ENCODE measurements around the gene ANKZF1. TPM values are rescaled to one million over a fixed set of nuclear protein-coding genes. Genes with fewer than 3 reads are reported as not detected.
A peak's percentile ranks its signal among the peaks of the same experiment; 100 is the strongest.

ANKZF1 gene
- total and polyA plus RNA-seq, 12 donors: 12.7 to 44.7 (median 25.5) TPM

DNA sequence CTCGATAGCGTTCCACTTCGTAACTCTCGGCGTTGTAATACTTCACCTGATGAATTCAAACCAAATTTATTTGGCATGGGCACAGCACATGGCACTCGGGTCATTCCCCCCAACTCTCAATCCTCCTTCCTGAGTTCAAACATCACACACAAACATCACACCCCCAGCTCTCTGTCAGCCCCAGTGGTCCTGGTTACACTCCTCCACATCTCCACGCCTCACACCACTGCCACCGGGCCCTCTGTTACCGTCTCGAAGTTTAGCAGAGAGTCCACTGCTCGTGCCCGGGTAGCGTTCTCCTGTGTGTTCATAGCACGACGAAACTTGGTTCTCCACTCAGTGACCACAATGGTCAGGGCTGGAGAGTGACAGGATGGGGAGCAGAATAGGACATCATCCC is 15.5 kb upstream of the ANKZF1 start:
- ATAC-seq (no peak), DNase-seq (no peak)
- Histone ChIP-seq H3K4me1 (peaks cover 7 to 34% (median 23%) of the 10 kb centered on the region in 9 donors), H3K27me3 (no peaks in the 10 kb centered on the region), H3K4me3 (no peak overlapping the region), H3K36me3 (peaks cover 0 to 70% (median 15%) of the 10 kb centered on the region in 9 donors), H3K9me3 (no peaks in the 10 kb centered on the region), H3K27ac (no peak overlapping the region)
- intact Hi-C loops (cut with DNase I): no loop called here
- TF ChIP-seq, protein P1, sequence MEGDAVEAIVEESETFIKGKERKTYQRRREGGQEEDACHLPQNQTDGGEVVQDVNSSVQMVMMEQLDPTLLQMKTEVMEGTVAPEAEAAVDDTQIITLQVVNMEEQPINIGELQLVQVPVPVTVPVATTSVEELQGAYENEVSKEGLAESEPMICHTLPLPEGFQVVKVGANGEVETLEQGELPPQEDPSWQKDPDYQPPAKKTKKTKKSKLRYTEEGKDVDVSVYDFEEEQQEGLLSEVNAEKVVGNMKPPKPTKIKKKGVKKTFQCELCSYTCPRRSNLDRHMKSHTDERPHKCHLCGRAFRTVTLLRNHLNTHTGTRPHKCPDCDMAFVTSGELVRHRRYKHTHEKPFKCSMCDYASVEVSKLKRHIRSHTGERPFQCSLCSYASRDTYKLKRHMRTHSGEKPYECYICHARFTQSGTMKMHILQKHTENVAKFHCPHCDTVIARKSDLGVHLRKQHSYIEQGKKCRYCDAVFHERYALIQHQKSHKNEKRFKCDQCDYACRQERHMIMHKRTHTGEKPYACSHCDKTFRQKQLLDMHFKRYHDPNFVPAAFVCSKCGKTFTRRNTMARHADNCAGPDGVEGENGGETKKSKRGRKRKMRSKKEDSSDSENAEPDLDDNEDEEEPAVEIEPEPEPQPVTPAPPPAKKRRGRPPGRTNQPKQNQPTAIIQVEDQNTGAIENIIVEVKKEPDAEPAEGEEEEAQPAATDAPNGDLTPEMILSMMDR (IDR thresholded peaks at IDR 0.05): no peak
- 96 to 97% methylated on average over 15 of the region's 15 CpGs for WGBS, 2 donors

DNA sequence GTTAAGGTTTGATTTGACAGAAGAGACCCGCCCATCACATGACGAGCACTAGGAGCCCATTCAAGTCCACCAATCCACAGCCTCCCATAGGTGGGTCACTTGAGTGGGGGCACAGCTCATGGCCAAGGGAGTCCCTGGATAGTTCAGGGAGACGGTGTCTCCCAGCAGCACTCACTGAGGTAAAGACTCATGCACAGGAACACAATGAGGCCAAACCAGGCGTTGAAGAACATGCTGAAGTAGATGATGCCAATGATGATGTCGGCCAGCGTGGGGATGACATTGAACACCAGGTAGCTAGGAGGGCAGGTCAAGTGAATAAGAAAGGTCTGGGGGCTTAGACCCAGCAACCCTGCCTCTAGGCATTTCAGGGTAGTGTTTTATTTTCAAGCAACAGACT is 14.8 kb upstream of the ANKZF1 start:
- Histone ChIP-seq H3K27me3 (no peaks in the 10 kb centered on the region), H3K9me3 (no peaks in the 10 kb centered on the region), H3K4me3 (no peak overlapping the region), H3K36me3 (peaks cover 0 to 67% (median 13%) of the 10 kb centered on the region in 9 donors), H3K4me1 (peaks cover 12 to 40% (median 30%) of the 10 kb centered on the region in 9 donors), H3K27ac (no peak overlapping the region)
- intact Hi-C loops (cut with DNase I): loop anchor here in 3 of 10 donors (5.0 kb wide), 2 partner anchors 37 to 52 kb away; partner anchors contain the start of genes CNPPD1 (in 2 of the 3), RETREG2 (in 2 of the 3) and NHEJ1 (in 1 of the 3)
- TF ChIP-seq, protein P1 (IDR thresholded peaks at IDR 0.05): no peak
- ATAC-seq (no peak), DNase-seq (no peak)
- 91 to 93% methylated on average over 6 of the region's 6 CpGs for WGBS, 2 donors

DNA sequence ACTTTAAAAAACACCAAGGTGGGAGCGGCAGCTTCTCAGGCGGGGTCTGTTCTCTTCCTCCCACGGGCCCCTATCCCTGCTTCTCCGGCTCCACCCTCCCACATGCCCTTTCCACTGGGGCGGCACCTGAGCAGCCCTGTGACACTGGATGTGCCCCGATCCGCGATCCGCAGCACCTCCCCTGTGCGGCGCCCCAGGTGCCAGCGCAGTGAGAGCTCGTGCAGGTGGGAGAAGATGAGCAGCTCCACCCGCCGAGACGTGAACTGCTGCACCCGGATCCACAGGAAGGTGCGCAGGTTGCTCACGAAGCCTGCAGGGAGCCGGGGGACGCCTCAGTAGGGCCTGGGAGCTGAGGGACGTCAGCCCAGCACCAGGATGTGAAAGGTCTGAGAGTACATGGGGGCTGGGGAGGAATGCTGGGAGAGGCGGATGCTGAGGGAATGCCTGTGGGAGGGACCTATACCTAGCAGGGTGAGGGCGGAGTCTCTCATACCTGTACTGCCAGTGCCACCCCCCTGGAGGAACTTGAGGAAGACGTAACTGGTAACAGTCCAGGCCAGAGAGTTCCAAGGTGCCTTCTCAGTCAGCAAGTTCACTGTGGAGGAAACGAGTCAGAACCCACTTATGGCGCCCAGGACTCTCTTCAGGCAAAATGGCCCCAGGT is 13.6 kb upstream of the ANKZF1 start:
- ATAC-seq: no peak
- H3K4me1 ChIP-seq: peaks cover 12 to 40% (median 35%) of the 10 kb centered on the region in 9 donors
- intact Hi-C loops (cut with DNase I): loop anchor here in 3 of 10 donors (5.0 kb wide), 2 partner anchors 39 to 54 kb away; partner anchors contain the start of genes CNPPD1 (in 2 of the 3), RETREG2 (in 2 of the 3) and NHEJ1 (in 1 of the 3)
- no peaks in the 10 kb centered on the region for H3K27me3 ChIP-seq
- no peak for DNase-seq
- TF ChIP-seq, protein P1 (IDR thresholded peaks at IDR 0.05): no peak
- peak overlapping the region in 1 of 10 donors; percentile 93 for H3K27ac ChIP-seq
- H3K36me3 ChIP-seq: peaks cover 0 to 67% (median 25%) of the 10 kb centered on the region in 9 donors
- H3K9me3 ChIP-seq: no peaks in the 10 kb centered on the region
- H3K4me3 ChIP-seq: no peak overlapping the region
- 94 to 95% methylated on average over 27 of the region's 27 CpGs for WGBS, 2 donors

DNA sequence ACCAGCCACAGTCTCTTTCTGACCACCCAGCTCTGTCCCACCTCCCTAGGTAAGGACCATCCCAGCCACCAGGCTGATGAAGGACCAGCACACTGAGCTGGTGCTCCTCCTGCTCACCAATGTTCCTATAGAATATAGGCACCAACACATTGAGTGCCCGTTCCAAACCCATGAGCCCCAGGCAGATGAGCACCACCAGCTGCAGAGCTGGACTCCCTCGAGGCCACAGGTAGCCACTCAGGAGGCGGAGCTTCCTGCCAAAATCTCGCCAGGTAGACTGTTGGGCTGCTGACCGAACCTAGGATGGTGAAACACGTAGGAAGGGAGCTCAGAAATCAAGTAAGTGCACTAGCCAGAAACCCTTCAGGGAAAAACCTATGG is 13.1 kb upstream of the ANKZF1 start:
- Histone ChIP-seq H3K27me3 (no peaks in the 10 kb centered on the region), H3K9me3 (no peaks in the 10 kb centered on the region), H3K27ac (peak overlapping the region in 1 of 10 donors; percentile 93), H3K4me1 (peaks cover 12 to 40% (median 34%) of the 10 kb centered on the region in 9 donors), H3K4me3 (no peak overlapping the region), H3K36me3 (peaks cover 0 to 68% (median 30%) of the 10 kb centered on the region in 9 donors)
- ATAC-seq (no peak), DNase-seq (no peak)
- TF ChIP-seq, protein P1 (IDR thresholded peaks at IDR 0.05): no peak
- intact Hi-C loops (cut with DNase I): loop anchor here in 3 of 10 donors (5.0 kb wide), 2 partner anchors 39 to 54 kb away; partner anchors contain the start of genes CNPPD1 (in 2 of the 3), RETREG2 (in 2 of the 3) and NHEJ1 (in 1 of the 3)
- WGBS, 2 donors: 89 to 96% methylated on average over 6 of the region's 6 CpGs
